ENCODE results near the gene TBXAS1.

- TF ChIP-seq RNF2 (IDR thresholded peaks at IDR 0.05; ENCODE audit: borderline replicate concordance, low read depth) (no peak), CTCF (IDR thresholded peaks at IDR 0.05) (no peak), MAZ (IDR thresholded peaks at IDR 0.05; ENCODE audit: borderline replicate concordance, low read depth, low read length) (no peak), POLR2A (IDR thresholded peaks at IDR 0.05; ENCODE audit: low read length) (no peak), CEBPB (IDR thresholded peaks at IDR 0.05) (no peak), ZFP36 (IDR thresholded peaks at IDR 0.05; ENCODE audit: borderline replicate concordance, partially characterized antibody) (no peak), RFX5 (IDR thresholded peaks at IDR 0.05) (no peak), CBX2 (IDR thresholded peaks at IDR 0.05; ENCODE audit: borderline replicate concordance, low read depth) (no peak), KDM1A (IDR thresholded peaks at IDR 0.05; ENCODE audit: low read depth) (no peak), EHMT2 (IDR thresholded peaks at IDR 0.05; ENCODE audit: low read depth) (no peak), MAX (IDR thresholded peaks at IDR 0.05) (no peak), BHLHE40 (IDR thresholded peaks at IDR 0.05; ENCODE audit: low read depth, low read length) (no peak)
These were observed 119.1 kb downstream of the TBXAS1 start for GRCh38 chr7:139948167-139948566.
